Activated CD4-positive, alpha-beta T cell treated with anti-CD3 and anti-CD28 coated beads, Interleukin-2, amount 10 ng/mL, durations not matched to agents 24 days and 14 days (primary cell): ENCODE measurements around the gene FBXO38. TPM values are rescaled to one million over a fixed set of nuclear protein-coding genes. Genes with fewer than 3 reads are reported as not detected.
A peak's percentile ranks its signal among the peaks of the same experiment; 100 is the strongest.

Experiments used
- DNase-seq: peaks from one replicate; pipeline ENCODE4 v3.0.0; 2022
- H3K27ac Mint-ChIP-seq: one replicate; pipeline ENCODE4 v1.8.0; 2022; ENCODE audit warnings: mild to moderate bottlenecking, mixed read lengths
- H3K27me3 Mint-ChIP-seq: one replicate; pipeline ENCODE4 v1.8.0; 2022; ENCODE audit warnings: mixed read lengths
- H3K36me3 Mint-ChIP-seq: one replicate; pipeline ENCODE4 v1.8.0; 2022; ENCODE audit warnings: low read depth, mild to moderate bottlenecking, mixed read lengths
- H3K4me1 Mint-ChIP-seq: one replicate; pipeline ENCODE4 v1.8.0; 2021; ENCODE audit warnings: mixed read lengths
- H3K4me3 Mint-ChIP-seq: one replicate; pipeline ENCODE4 v1.8.0; 2022; ENCODE audit warnings: mild to moderate bottlenecking, moderate library complexity, mixed read lengths
- H3K9me3 Mint-ChIP-seq: one replicate; pipeline ENCODE4 v1.8.0; 2021; ENCODE audit warnings: mixed read lengths
- intact Hi-C: fragments of 100-400 bp; cut with micrococcal nuclease; formaldehyde crosslinking; loops from one replicate; pipeline ENCODE4 v1.15.1; 2023
- total RNA-seq: library from RNA; stranded (reverse); gene quantifications from 2 replicates; pipeline ENCODE4 v1.2.3, GENCODE V29; 2022

FBXO38 gene
- total RNA-seq, 1 donor from 2014 or later, result 62.9 TPM

GRCh38 chr5:148482196-148482595 lies 98.4 kb downstream of the FBXO38 start:
- H3K27ac Mint-ChIP-seq, result no peak overlapping the region
- peaks cover 33% of the 10 kb centered on the region for H3K27me3 Mint-ChIP-seq
- H3K4me3 Mint-ChIP-seq, result no peak overlapping the region
- H3K36me3 Mint-ChIP-seq, result no peaks in the 10 kb centered on the region
- intact Hi-C loops, result loop anchor here (2.0 kb wide), 3 partner anchors 37 to 303 kb away; no protein-coding TSS in a partner anchor
- no peak for DNase-seq
- no peaks in the 10 kb centered on the region for H3K9me3 Mint-ChIP-seq
- H3K4me1 Mint-ChIP-seq, result peaks cover 5% of the 10 kb centered on the region

- H3K4me3 Mint-ChIP-seq, result no peak overlapping the region
- H3K27me3 Mint-ChIP-seq, result peaks cover 32% of the 10 kb centered on the region
- intact Hi-C loops, result loop anchor here (2.0 kb wide), 3 partner anchors 38 to 304 kb away; no protein-coding TSS in a partner anchor
- peaks cover 5% of the 10 kb centered on the region for H3K4me1 Mint-ChIP-seq
- no peaks in the 10 kb centered on the region for H3K36me3 Mint-ChIP-seq
- no peak overlapping the region for H3K27ac Mint-ChIP-seq
- peak; percentile 88 for DNase-seq
- H3K9me3 Mint-ChIP-seq, result no peaks in the 10 kb centered on the region
Measured at GRCh38 chr5:148482697-148483462, 99.1 kb downstream of the FBXO38 start.

GRCh38 chr5:148483750-148484149 lies 100.0 kb downstream of the FBXO38 start:
- H3K9me3 Mint-ChIP-seq, result no peaks in the 10 kb centered on the region
- intact Hi-C loops, result loop anchor here (2.0 kb wide), 3 partner anchors 39 to 305 kb away; no protein-coding TSS in a partner anchor
- peaks cover 28% of the 10 kb centered on the region for H3K27me3 Mint-ChIP-seq
- no peak for DNase-seq
- H3K36me3 Mint-ChIP-seq, result no peaks in the 10 kb centered on the region
- no peak overlapping the region for H3K4me3 Mint-ChIP-seq
- no peak overlapping the region for H3K27ac Mint-ChIP-seq
- peaks cover 5% of the 10 kb centered on the region for H3K4me1 Mint-ChIP-seq

- no peak overlapping the region for H3K27ac Mint-ChIP-seq
- intact Hi-C loops, result no loop called here
Measured at GRCh38 chr5:148484651-148485050, 100.9 kb downstream of the FBXO38 start.

GRCh38 chr5:148486456-148486855 lies 102.7 kb downstream of the FBXO38 start:
- Mint-ChIP-seq H3K4me1 (peaks cover 5% of the 10 kb centered on the region), H3K27ac (no peak overlapping the region), H3K36me3 (no peaks in the 10 kb centered on the region), H3K4me3 (no peak overlapping the region), H3K9me3 (no peaks in the 10 kb centered on the region), H3K27me3 (peaks cover 39% of the 10 kb centered on the region)
- intact Hi-C loops, result no loop called here
- DNase-seq, result no peak

More at GRCh38 chr5:148484651-148485050, 100.9 kb downstream of the FBXO38 start:
- Mint-ChIP-seq H3K4me1 (peaks cover 5% of the 10 kb centered on the region), H3K4me3 (no peak overlapping the region), H3K27me3 (peaks cover 29% of the 10 kb centered on the region), H3K36me3 (no peaks in the 10 kb centered on the region), H3K9me3 (no peaks in the 10 kb centered on the region)
- no peak for DNase-seq

- Mint-ChIP-seq H3K27me3 (peaks cover 44% of the 10 kb centered on the region), H3K36me3 (no peaks in the 10 kb centered on the region), H3K27ac (no peak overlapping the region), H3K4me3 (no peak overlapping the region), H3K9me3 (no peaks in the 10 kb centered on the region), H3K4me1 (no peaks in the 10 kb centered on the region)
- intact Hi-C loops, result no loop called here
- no peak for DNase-seq
Measured at GRCh38 chr5:148488757-148489156, 105.0 kb downstream of the FBXO38 start.

- H3K4me1 Mint-ChIP-seq, result no peaks in the 10 kb centered on the region
- no peaks in the 10 kb centered on the region for H3K9me3 Mint-ChIP-seq
- H3K36me3 Mint-ChIP-seq, result no peaks in the 10 kb centered on the region
- H3K4me3 Mint-ChIP-seq, result no peak overlapping the region
- DNase-seq, result no peak
- peaks cover 37% of the 10 kb centered on the region for H3K27me3 Mint-ChIP-seq
- no peak overlapping the region for H3K27ac Mint-ChIP-seq
- intact Hi-C loops, result no loop called here
Measured at GRCh38 chr5:148491015-148491792, 107.4 kb downstream of the FBXO38 start.

GRCh38 chr5:148491793-148492184 lies 108.0 kb downstream of the FBXO38 start:
- Mint-ChIP-seq H3K27me3 (peaks cover 32% of the 10 kb centered on the region), H3K36me3 (no peaks in the 10 kb centered on the region), H3K9me3 (no peaks in the 10 kb centered on the region), H3K27ac (no peak overlapping the region), H3K4me3 (no peak overlapping the region), H3K4me1 (no peaks in the 10 kb centered on the region)
- intact Hi-C loops, result no loop called here
- no peak for DNase-seq

GRCh38 chr5:148492351-148492750 lies 108.6 kb downstream of the FBXO38 start:
- Mint-ChIP-seq H3K4me1 (no peaks in the 10 kb centered on the region), H3K27ac (no peak overlapping the region), H3K36me3 (no peaks in the 10 kb centered on the region), H3K9me3 (no peaks in the 10 kb centered on the region), H3K4me3 (no peak overlapping the region), H3K27me3 (peaks cover 29% of the 10 kb centered on the region)
- intact Hi-C loops, result no loop called here
- DNase-seq, result no peak

Other genes with a start within 250 kb of the FBXO38 start
- gene SPINK14, start 215.4 kb upstream of the FBXO38 start, total RNA-seq, result not detected in 2 replicates
- gene SPINK6, start 180.9 kb upstream of the FBXO38 start, total RNA-seq, result not detected in 2 replicates
- gene MARCOL, start 145.4 kb upstream of the FBXO38 start, total RNA-seq, result not detected in 2 replicates
- not detected in 2 replicates for gene SPINK13, start 115.2 kb upstream of the FBXO38 start, total RNA-seq
- gene SPINK7, start 71.5 kb upstream of the FBXO38 start, total RNA-seq, result not detected in 2 replicates
- gene SPINK9, start 48.4 kb upstream of the FBXO38 start, total RNA-seq, result not detected in 2 replicates